IMR-90 (cell line): ENCODE data around the gene ADD1. TPM values are rescaled to one million over a fixed set of nuclear protein-coding genes. Genes with fewer than 3 reads are reported as not detected.

Experiments
- ATAC-seq: fragments of 200-7000 bp; cut with Tn5 transposase; 2 replicates; pipeline ENCODE4 v1.9.1; 2020; ENCODE audit warnings: low read depth, mild to moderate bottlenecking, moderate library complexity
- BruUV-seq: library from RNA; stranded (reverse); fragments of 400-500 nt; replicated peaks from 2 replicates; lab custom pipeline; 2021; lab: Mats Ljungman, UMichigan
- CTCF ChIA-PET: fragments of 300-600 bp; formaldehyde crosslinking; extraction: SDS; loops from one replicate; lab custom pipeline; 2021; ENCODE audit warnings: antibody characterized with exemption; lab: Yijun Ruan, JAX
- POLR2A ChIA-PET: fragments of 300-600 bp; sonication (Branson Sonifier 250); formaldehyde crosslinking; loops from one replicate; lab custom pipeline; 2022; ENCODE audit warnings: antibody characterized with exemption; ENCODE audit not compliant: unreplicated experiment; lab: Charles Lee
- DNase-seq: peaks from one replicate; pipeline ENCODE4 v3.0.0; 2013
- H2AFZ ChIP-seq: replicated peaks from 2 replicates; pipeline ENCODE3; 2013; ENCODE audit warnings: low read length, mild to moderate bottlenecking; ENCODE audit not compliant: poor library complexity
- H2AK5ac ChIP-seq: 2 replicates; pipeline ENCODE4 v1.6.1; 2013; ENCODE audit warnings: low read depth, low read length, inconsistent platforms
- H2AK9ac ChIP-seq: replicated peaks from 2 replicates; pipeline ENCODE3; 2013; ENCODE audit warnings: mild to moderate bottlenecking, low read depth, low read length, moderate library complexity; ENCODE audit not compliant: poor library complexity
- H2BK120ac ChIP-seq: 2 replicates; pipeline ENCODE4 v1.6.1; 2013; ENCODE audit warnings: low read depth, low read length, inconsistent platforms
- H2BK15ac ChIP-seq: 3 replicates; pipeline ENCODE4 v1.6.1; 2013; ENCODE audit warnings: low read depth, low read length, inconsistent platforms
- H2BK20ac ChIP-seq: 2 replicates; pipeline ENCODE4 v1.6.1; 2013; ENCODE audit warnings: low read depth, mild to moderate bottlenecking, inconsistent platforms, low read length, moderate library complexity
- H2BK5ac ChIP-seq: 2 replicates; pipeline ENCODE4 v1.6.1; 2013; ENCODE audit warnings: mild to moderate bottlenecking, low read depth, low read length, inconsistent platforms; ENCODE audit not compliant: poor library complexity, severe bottlenecking
- H3K14ac ChIP-seq: replicated peaks from 2 replicates; pipeline ENCODE4 v1.6.1; 2013; ENCODE audit warnings: low read depth, low read length, inconsistent platforms
- H3K18ac ChIP-seq: 2 replicates; pipeline ENCODE4 v1.6.1; 2013; ENCODE audit warnings: low read depth, low read length, control low read depth
- H3K23ac ChIP-seq: 2 replicates; pipeline ENCODE4 v1.6.1; 2013; ENCODE audit warnings: low read depth, low read length, inconsistent platforms
- H3K27ac ChIP-seq: 2 replicates; pipeline ENCODE4 v1.5.1; 2013; ENCODE audit warnings: mild to moderate bottlenecking, control low read depth, low read length; ENCODE audit not compliant: insufficient read depth
- H3K27me3 ChIP-seq: 2 replicates; pipeline ENCODE4 v1.6.1; 2013; ENCODE audit warnings: low read length; ENCODE audit not compliant: control insufficient read depth, insufficient read depth
- H3K36me3 ChIP-seq: 2 replicates; pipeline ENCODE4 v1.6.1; 2013; ENCODE audit warnings: low read length, mixed read lengths; ENCODE audit not compliant: control insufficient read depth, insufficient read depth
- H3K4ac ChIP-seq: 2 replicates; pipeline ENCODE4 v1.6.1; 2013; ENCODE audit warnings: low read depth, low read length, inconsistent platforms
- H3K4me1 ChIP-seq: 2 replicates; pipeline ENCODE4 v1.6.1; 2013; ENCODE audit warnings: low read length, mixed read lengths; ENCODE audit not compliant: control insufficient read depth, insufficient read depth
- H3K4me2 ChIP-seq: 2 replicates; pipeline ENCODE4 v1.6.1; 2013; ENCODE audit warnings: low read depth, mild to moderate bottlenecking, control low read depth, low read length, moderate library complexity
- H3K4me3 ChIP-seq: 2 replicates; pipeline ENCODE4 v1.5.1; 2013; ENCODE audit warnings: low read depth, mild to moderate bottlenecking, control low read depth, low read length, moderate library complexity; ENCODE audit not compliant: insufficient read depth
- H3K56ac ChIP-seq: 2 replicates; pipeline ENCODE4 v1.6.1; 2013; ENCODE audit warnings: low read length, inconsistent platforms; ENCODE audit not compliant: insufficient read depth; ENCODE audit errors: extremely low read depth
- H3K79me1 ChIP-seq, 2 experiments: 2 replicates each; pipeline ENCODE4 v1.6.1; 2013; ENCODE audit warnings: low read length in 2 of 2, inconsistent platforms in 1 of 2, low read depth in 1 of 2
- H3K9ac ChIP-seq: 2 replicates; pipeline ENCODE4 v1.6.1; 2013; ENCODE audit warnings: low read depth, low read length, control low read depth
- H3K9me1 ChIP-seq: 2 replicates; pipeline ENCODE4 v1.6.1; 2013; ENCODE audit warnings: low read length, inconsistent platforms; ENCODE audit not compliant: insufficient read depth
- H3K9me3 ChIP-seq: 2 replicates; pipeline ENCODE4 v1.6.1; 2013; ENCODE audit warnings: low read length; ENCODE audit not compliant: control insufficient read depth, insufficient read depth
- H4K20me1 ChIP-seq: 2 replicates; pipeline ENCODE4 v1.6.1; 2013; ENCODE audit warnings: low read length, inconsistent platforms; ENCODE audit not compliant: insufficient read depth
- H4K5ac ChIP-seq: 2 replicates; pipeline ENCODE4 v1.6.1; 2013; ENCODE audit warnings: mild to moderate bottlenecking, low read depth, low read length, control low read depth
- H4K8ac ChIP-seq, 2 experiments: 2 replicates each; pipeline ENCODE4 v1.6.1; 2013; ENCODE audit warnings: low read depth in 2 of 2, low read length in 2 of 2, control low read depth in 1 of 2, inconsistent platforms in 1 of 2
- H4K91ac ChIP-seq: 2 replicates; pipeline ENCODE4 v1.6.1; 2013; ENCODE audit warnings: low read depth, low read length, inconsistent platforms; ENCODE audit not compliant: insufficient read depth
- BHLHE40 ChIP-seq: fragments of 150-350 bp; IDR thresholded peaks from 2 replicates; pipeline ENCODE4 v1.6.1; 2016; ENCODE audit warnings: mild to moderate bottlenecking, low read depth, low read length
- CEBPB ChIP-seq: IDR thresholded peaks from 2 replicates; pipeline ENCODE4 v1.6.1; 2012; ENCODE audit warnings: low read depth, low read length, improper control_type of control experiment
- CHD1 ChIP-seq: IDR thresholded peaks from 2 replicates; pipeline ENCODE4 v1.6.1; 2012; ENCODE audit warnings: low read depth, low read length, improper control_type of control experiment
- CTCF ChIP-seq: conservative IDR thresholded peaks from 2 replicates; pipeline ENCODE4 v1.5.1; 2012; ENCODE audit warnings: mild to moderate bottlenecking, low read depth, low read length, improper control_type of control experiment
- ELK1 ChIP-seq: fragments of 150-350 bp; IDR thresholded peaks from 2 replicates; pipeline ENCODE4 v1.6.1; 2016; ENCODE audit warnings: low read depth, mild to moderate bottlenecking, low read length, moderate library complexity, borderline replicate concordance
- FOS ChIP-seq: fragments of 150-350 bp; IDR thresholded peaks from 2 replicates; pipeline ENCODE4 v1.6.1; 2016; ENCODE audit warnings: low read depth, low read length
- MAFK ChIP-seq: IDR thresholded peaks from 2 replicates; pipeline ENCODE4 v1.6.1; 2012; ENCODE audit warnings: low read depth, low read length, improper control_type of control experiment
- MAZ ChIP-seq: IDR thresholded peaks from 2 replicates; pipeline ENCODE4 v1.6.1; 2012; ENCODE audit warnings: low read depth, mild to moderate bottlenecking, low read length, improper control_type of control experiment, moderate library complexity, borderline replicate concordance
- MXI1 ChIP-seq: IDR thresholded peaks from 2 replicates; pipeline ENCODE4 v1.6.1; 2012; ENCODE audit warnings: low read depth, mild to moderate bottlenecking, low read length, moderate library complexity, borderline replicate concordance
- NFE2L2 ChIP-seq: fragments of 150-350 bp; IDR thresholded peaks from 2 replicates; pipeline ENCODE4 v1.6.1; 2016; ENCODE audit warnings: low read depth, mild to moderate bottlenecking, low read length
- POLR2A ChIP-seq: IDR thresholded peaks from 2 replicates; pipeline ENCODE4 v1.6.1; 2012; ENCODE audit warnings: mild to moderate bottlenecking, low read depth, low read length
- RAD21 ChIP-seq: IDR thresholded peaks from 2 replicates; pipeline ENCODE4 v1.6.1; 2012; ENCODE audit warnings: low read length, improper control_type of control experiment
- RCOR1 ChIP-seq: IDR thresholded peaks from 2 replicates; pipeline ENCODE4 v1.6.1; 2012; ENCODE audit warnings: mild to moderate bottlenecking, low read length, improper control_type of control experiment; ENCODE audit not compliant: insufficient replicate concordance
- RFX5 ChIP-seq: IDR thresholded peaks from 2 replicates; pipeline ENCODE4 v1.8.0; 2012; ENCODE audit warnings: low read depth, mild to moderate bottlenecking, low read length, moderate library complexity
- SMC3 ChIP-seq: fragments of 150-350 bp; IDR thresholded peaks from 2 replicates; pipeline ENCODE4 v1.6.1; 2016; ENCODE audit warnings: low read depth, mild to moderate bottlenecking, antibody characterized with exemption, low read length, moderate library complexity
- USF2 ChIP-seq: fragments of 150-350 bp; IDR thresholded peaks from 2 replicates; pipeline ENCODE4 v1.6.1; 2017; ENCODE audit warnings: mild to moderate bottlenecking, antibody characterized with exemption, low read length, low read depth
- WGBS, 2 experiments: methylation state at CpG; one replicate each; pipeline versions ENCODE4 v1.1.5 to v1.1.7; 2013; ENCODE audit warnings: missing lambda C conversion rate in 2 of 2; ENCODE audit not compliant: insufficient read length in 1 of 2; ENCODE audit errors: extremely low coverage in 2 of 2; 5-methylcytosine and 5-hydroxymethylcytosine counted together
- dilution Hi-C: fragments of 300-500 bp; cut with HindIII; formaldehyde crosslinking; loops from one replicate; pipeline ENCODE4 v1.14.3; 2018; ENCODE audit warnings: low sequenced_read_pairs; ENCODE audit not compliant: unreplicated experiment
- in situ Hi-C: fragments of 300-500 bp; cut with MboI; formaldehyde crosslinking; loops from 3 replicates; pipeline ENCODE4 v1.14.3; 2019; ENCODE audit warnings: low sequenced_read_pairs, inconsistent platforms, mixed read lengths
- intact Hi-C: fragments of 100-400 bp; cut with micrococcal nuclease; formaldehyde crosslinking; loops from 2 replicates; pipeline ENCODE4 v1.10.0; 2022
- polyA plus RNA-seq, 3 experiments: library from polyadenylated mRNA; depleted of rRNA; stranded (reverse); fragments of >200 nt; gene quantifications; 2 replicates each; pipeline ENCODE4 v1.2.3, GENCODE V29; 2012; ENCODE audit warnings: low replicate concordance in 1 of 3
- total RNA-seq: library from RNA; depleted of rRNA; stranded (reverse); fragments of >200 nt; gene quantifications from 2 replicates; pipeline ENCODE4 v1.2.3, GENCODE V29; 2012

The ADD1 gene
- total and polyA plus RNA-seq, 2 of the 4 experiments (the other 2 are of a cell fraction): 122 to 215 TPM

GRCh38 chr4:2924765-2925301, 81.2 kb downstream of the ADD1 start:
- Histone ChIP-seq H2AK5ac (no peak overlapping the region), H4K20me1 (peaks cover 18% of the 10 kb centered on the region; the same call in 1 of the 2 replicates), H2AK9ac (no peak overlapping the region), H2AFZ (no peak overlapping the region), H3K4me3 (no peak overlapping the region), H2BK5ac (no peak overlapping the region), H4K5ac (no peak overlapping the region), H2BK15ac (no peak overlapping the region), H2BK120ac (no peak overlapping the region), H3K9me3 (no peaks in the 10 kb centered on the region), H3K4me2 (no peak overlapping the region), H3K9me1 (peaks cover 12% of the 10 kb centered on the region; the same call in 1 of the 2 replicates), H3K23ac (no peak overlapping the region), H3K56ac (no peak overlapping the region), H2BK20ac (no peak overlapping the region), H4K91ac (no peak overlapping the region), H3K27me3 (no peaks in the 10 kb centered on the region), H4K8ac (no peak overlapping the region), H3K14ac (no peak overlapping the region), H3K4ac (0 out of 2 replicates have a peak overlapping the region, but pooled peaks have one; percentile 16), H3K18ac (no peak overlapping the region), H3K9ac (no peak overlapping the region), H3K36me3 (peaks cover 64% of the 10 kb centered on the region), H3K4me1 (peaks cover 4% of the 10 kb centered on the region; the same call in 1 of the 2 replicates), H3K27ac (no peak overlapping the region), H3K79me1 (peaks cover 14 to 56% of the 10 kb centered on the region in 2 experiments)
- in situ Hi-C loops (no loop called here), intact Hi-C loops (no loop called here), dilution Hi-C loops (no loop called here)
- POLR2A ChIA-PET: no interaction called here
- TF ChIP-seq CTCF (no peak), MXI1 (no peak), RFX5 (no peak), FOS (no peak), RCOR1 (no peak), ELK1 (no peak), MAZ (no peak), BHLHE40 (no peak), POLR2A (no peak), NFE2L2 (no peak), RAD21 (no peak), SMC3 (no peak), CEBPB (no peak), MAFK (no peak), CHD1 (no peak), USF2 (no peak)
- CTCF ChIA-PET: interaction anchor here (0.6 kb wide), 1 partner anchor 34 kb away, joined by 3 read pairs; no protein-coding TSS in a partner anchor
- WGBS, 2 experiments: 92% methylated on average over 4 of the region's 7 CpGs; no CpG with 5 or more reads in 1 of the 2 experiments
- DNase-seq (no peak), ATAC-seq (no peak)
- BruUV-seq: no TSS peak
